Measurements from ENCODE around the gene MAD1L1.

The MAD1L1 gene

DNA sequence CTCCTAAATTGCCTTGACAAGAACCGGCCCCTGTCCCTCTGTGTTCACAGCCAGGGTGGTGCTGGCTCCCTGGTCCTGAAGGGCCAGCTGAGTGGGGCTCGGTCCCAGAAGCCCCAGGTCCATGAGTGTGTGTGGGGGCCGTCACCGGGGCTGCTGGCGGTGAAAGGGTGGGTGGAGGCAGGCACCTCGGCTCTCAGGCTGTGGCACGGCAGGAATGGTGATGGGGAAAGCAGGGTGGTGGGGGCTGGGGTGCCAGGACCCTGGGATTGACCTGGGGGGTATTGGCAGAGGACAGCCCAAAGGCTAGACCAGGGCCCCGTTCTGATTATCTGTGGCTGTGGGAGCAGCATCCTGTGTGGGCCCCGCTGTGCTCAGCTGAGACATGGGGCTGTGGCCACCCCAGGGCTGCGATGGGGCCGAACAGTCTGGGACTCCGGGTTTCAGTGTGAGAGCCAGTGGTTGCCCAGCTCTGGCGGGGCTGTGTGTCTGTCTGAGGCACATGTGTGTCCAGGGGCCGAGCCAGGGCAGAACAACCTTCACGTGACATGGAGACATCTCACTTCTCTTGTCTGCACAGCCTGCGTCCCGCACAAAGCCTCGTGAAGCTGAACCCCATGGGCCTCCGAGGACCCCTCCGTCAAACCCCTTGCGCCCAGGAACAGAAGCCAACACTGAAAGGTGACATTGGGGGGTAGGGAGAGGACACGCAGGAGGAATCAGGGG lies 418.5 kb downstream of the MAD1L1 start:
- DNase-seq (ENCODE audit: low read depth) = no peak

DNA sequence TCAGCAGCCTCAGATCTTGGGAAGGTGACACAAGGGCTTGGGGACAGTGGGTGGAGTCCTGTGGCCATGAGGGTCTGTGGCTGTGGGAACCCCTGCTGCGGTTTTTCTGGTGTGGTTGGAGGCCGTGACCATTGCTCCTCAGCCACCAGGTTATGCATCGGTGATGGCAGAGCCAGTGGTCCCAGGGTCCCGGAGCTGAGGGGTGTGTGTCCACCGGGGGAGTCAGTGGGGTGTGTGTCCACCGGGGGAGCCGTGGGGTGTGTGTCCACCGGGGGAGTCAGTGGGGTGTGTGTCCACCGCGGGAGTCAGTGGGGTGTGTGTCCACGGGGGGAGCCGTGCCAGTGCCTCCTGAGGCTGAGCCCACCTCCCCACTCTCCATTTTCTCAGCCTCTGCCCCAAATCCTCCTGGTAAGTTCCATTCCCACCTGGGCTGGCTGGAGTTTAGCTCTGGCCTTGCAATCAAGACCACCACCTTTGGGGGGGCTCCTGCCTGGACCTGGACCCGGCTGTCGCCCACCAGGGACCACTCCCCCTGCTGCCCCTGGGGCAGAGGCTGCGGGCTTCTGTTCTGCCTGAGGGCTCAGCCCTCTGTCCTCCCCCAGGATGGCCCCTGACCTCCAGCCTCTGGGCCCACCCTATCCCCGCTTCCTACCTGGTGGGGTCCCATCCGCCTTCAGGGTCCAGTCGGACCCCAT lies 419.2 kb downstream of the MAD1L1 start:
- no peak for DNase-seq (ENCODE audit: low read depth)

DNA sequence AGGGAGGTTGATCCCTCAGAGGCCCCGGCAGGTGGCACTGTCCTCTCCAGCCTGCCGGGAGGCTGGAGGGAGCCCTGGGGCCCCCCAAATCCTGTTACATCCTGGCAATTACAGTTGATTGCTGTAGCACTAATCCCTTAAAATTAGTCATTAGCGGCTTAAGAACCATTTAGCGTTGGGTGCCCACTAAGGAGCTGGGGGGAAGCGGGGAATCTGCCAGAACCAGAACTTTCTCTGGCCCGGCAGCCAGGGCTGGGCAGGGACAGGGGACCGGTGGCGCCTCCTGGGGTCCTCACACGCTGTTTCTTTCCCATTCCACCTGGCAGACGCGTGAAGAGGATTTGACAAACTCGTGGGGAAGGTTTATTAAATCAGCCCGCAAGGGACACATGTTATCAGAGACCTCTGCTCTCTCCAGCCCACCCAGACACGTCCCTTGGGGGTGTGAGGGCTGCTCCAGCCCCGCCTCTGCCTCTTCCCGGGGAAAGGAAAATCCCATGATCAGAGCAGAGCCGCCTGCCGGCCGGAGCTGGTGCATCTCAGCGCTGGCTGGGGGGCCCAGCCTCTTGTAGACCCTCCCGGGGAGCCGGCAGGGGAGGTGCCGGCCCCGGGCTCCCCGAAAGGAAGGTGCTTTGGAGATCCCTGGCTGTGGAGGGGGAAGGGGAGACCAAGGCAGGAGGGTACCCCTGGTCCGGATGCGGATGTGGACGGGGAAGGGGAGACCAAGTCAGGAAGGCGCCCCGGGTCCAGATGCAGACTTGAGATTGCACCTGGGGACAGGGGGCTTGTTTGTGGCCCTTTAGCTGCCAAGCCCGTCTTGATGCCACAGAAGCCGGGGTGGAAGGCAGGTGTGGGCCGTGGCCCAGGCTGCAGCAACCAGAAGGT lies 420.0 kb downstream of the MAD1L1 start:
- DNase-seq (ENCODE audit: low read depth) = no peak

DNA sequence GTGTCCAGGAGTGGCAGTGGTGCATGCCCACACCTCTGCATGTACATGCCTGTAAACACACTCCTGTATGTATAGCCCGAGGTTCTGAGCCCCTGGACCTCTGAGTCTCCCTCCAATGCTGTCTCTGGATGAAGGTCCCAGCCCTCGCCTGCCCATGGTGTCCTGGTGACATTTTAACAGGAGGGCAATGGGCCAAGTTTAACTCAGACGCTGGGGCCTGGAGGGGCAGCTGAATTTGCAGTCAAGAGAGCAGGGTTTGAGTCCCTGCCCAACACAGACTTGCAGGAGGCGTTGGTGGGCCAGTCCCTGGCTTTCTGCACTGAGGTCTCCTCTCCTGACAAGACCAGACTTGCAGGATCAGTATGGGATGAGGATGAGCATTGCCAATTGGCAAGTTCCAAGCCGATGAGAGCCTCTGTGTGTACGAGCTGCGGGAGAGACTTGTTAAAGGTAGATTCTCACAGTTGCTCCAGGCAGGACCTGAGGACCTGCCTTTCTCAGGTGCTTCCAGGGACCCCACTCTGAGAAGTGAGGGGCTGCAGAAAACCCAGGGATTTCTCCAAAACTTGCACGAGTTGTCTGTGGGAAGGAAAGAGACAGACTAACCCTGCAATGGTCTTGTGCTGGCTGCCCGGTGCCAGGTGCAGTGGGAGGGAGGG lies 420.8 kb downstream of the MAD1L1 start:
- DNase-seq (ENCODE audit: low read depth) = no peak

DNA sequence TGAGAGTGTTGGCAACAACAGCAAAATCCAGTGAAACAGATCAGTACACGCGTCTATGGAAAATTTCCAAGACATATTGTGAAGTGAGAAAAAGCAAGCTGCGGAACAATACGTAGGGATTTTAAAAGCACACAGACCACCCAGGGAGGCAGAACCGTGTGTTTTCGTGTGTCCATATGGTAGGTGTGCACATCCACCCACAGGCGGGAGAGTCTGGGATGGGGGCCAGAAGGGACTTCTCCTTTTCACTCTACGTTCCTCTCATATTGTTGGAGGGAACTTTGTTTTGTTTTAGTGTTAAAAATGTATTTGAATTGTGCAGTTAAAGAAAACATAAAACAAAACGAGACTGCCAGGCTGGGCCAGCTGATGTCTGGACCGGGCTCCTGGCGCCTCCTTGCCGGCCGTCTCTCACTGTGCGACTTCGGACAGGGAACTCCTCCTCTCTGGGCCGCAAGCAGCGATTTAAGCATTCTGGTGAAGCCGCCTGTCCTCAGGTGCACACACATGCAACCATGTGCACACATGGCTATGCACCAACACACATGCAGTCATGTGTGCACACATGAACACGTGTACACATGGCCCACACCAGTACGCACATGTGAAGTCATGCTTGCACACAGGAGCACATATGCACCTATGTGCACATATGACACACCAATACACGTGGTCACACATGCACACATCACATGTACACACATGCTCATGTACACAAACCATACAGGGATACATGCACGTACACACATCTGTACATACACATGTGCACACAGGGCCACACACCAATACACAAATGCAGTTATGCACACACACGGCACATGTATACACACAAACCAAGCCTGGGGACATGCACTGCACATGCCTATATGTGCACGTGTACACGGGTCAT lies 421.5 kb downstream of the MAD1L1 start:
- DNase-seq (ENCODE audit: low read depth) = no peak

DNA sequence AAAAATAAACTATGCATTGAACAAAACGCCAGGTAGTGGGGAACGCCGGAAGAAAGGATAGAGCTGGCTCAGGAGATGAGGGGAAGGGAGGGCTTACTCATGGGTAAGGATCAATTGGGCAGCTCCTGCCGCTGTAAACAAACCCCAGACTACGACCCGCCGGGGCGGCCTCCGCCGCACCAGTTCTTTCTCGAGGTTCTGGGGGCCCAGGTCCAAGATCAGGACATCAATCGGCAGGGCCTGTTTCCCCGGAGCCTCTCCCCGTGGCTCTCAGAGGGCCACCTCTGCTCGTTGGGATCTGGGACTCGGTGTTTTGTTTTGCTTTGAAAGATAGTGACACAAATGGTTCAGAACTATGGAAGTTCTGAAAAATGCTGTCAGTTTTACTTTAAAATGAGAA lies 422.2 kb downstream of the MAD1L1 start:
- DNase-seq (ENCODE audit: low read depth) = no peak

DNA sequence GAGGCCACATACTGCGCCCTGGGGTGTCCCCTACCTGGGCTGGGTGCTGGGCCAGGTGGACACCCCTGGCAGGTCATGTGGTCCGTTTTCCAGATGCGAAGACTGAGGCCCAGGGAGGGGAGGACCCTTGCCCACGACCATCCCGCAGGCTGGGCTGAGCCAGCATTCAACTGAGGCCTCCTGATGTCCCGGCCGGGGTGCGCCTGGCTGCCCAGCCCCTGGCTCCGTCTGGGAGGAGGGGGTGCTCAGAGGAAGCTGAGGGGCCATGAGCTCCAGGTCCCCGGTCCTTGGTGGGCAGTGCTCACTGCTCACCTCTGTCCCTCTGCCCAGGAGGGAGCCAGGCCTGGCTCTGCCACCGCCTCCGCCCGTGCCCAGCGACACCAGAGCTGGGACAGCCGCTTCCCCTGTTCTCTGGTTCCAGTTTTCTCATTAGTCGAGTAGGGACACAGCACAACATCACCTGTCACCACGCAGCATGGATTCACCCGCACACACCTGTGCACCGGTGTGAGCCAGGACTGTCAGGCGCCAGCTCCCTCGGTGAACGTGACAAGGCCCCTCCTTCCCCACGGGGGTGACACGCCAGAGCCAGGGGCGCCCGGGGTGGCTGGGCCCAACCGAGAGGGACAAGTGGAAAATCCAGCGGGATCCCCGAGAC lies 423.0 kb downstream of the MAD1L1 start:
- no peak for DNase-seq (ENCODE audit: low read depth)

DNA sequence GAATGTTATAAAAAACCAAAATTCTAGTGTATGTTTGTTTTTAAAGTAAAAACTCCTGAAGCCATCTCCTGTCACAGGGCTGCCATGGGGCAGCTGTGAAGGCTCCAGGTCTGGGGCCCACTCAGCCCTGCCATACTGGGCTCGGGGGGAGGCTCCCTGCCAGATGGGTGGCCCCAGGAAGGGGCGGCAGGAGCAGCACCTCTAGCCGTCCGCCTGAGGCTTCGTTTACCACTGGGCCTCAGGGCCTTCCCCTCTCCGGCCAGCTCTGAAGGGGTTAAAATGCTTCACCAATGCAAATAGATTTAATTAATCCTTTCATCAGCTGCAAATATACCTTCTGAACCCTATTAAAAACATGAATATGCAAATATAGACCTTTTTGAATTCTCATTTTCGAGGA lies 423.7 kb downstream of the MAD1L1 start:
- no peak for DNase-seq (ENCODE audit: low read depth)

DNA sequence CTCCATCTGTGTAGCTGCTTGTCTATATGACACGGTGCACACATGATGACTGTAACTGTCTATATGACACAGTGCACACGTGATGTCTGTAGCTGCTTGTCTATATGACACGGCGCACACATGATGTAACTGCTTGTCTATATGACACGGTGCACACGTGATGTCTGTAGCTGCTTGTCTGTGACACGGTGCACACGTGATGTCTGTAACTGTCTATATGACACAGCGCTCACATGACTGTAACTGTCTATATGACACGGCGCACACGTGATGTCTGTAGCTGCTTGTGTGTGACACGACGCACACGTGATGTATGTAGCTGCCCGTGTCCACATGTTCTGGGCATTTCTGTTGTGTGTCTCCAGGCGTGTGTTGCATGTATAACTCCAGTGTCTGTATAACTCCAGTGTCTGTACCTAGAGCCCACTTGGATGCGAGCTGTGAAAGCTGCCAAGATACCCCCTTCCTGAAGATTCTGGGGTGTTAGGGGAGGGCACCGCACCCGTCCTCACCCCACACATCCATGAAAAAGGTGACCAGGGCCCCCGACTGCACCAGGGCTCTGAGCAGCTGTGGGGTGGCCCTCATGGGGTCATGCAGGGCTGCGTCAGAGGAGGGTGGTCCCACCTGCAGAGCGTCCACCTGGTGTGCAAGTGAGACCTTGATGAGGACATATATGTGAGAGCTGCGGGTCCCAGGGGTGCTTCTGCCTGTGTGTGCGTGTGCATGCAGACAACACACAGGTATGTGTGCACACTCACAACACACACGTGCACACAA lies 424.7 kb downstream of the MAD1L1 start:
- no peak for DNase-seq (ENCODE audit: low read depth)

DNA sequence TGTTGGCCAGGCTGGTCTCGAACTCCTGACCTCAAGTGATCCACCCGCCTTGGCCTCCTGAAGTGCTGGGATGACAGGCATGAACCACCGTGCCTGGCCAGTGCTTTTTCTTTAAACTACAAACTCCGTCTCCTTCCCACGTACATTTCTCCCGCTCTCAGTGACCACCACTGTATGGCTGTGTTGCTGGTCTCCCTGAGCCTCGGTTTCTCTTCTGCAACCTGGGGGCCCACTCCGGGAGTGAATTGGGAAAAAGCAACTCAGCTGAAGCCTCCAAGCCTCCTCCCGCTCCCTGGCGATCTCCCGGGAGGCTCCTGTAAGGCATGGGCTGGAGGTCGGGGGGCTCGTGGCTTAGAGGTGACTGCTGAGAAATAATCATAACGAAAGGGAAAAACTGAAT lies 426.4 kb downstream of the MAD1L1 start:
- DNase-seq (ENCODE audit: low read depth) = no peak

DNA sequence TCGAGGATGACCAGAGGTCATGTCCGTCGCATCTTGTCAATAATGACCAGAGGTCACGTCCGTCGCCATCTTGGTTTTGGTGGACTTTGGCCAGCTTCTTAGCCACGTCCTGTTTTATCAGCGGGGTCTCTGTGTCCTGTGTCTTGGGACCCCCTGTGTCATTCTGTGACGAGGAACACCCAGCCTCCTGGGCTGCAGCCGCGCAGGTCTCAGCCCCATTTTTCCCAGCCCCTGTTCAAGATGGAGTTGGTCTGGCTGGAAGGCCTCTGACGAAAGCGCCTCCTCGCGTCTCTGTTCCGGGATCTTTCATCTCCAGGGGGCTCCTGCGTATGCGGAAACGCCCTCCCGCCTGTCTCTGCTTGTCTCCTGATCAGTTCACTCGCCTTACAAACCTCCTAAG lies 428.4 kb downstream of the MAD1L1 start:
- no peak for DNase-seq (ENCODE audit: low read depth)

DNA sequence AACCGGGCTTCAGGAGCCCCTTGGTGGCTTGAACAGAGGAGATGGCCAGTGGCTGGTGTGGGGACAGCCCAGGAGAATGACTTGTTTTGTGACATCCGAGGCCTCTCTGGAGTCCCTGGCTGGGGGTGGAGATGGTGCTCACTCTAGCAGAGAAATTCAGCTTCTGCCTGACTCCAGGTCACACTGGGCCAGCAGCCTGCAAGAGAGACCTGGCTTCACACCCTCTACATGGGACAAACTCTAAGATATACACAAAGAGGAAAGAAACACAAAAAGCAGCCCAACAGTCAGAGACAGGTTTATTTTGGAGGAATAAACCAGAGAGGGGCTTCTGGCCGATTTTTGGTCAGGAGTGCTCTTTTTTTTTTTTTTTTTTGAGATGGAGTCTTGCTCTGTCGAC lies 429.8 kb downstream of the MAD1L1 start:
- DNase-seq (ENCODE audit: low read depth) = no peak

DNA sequence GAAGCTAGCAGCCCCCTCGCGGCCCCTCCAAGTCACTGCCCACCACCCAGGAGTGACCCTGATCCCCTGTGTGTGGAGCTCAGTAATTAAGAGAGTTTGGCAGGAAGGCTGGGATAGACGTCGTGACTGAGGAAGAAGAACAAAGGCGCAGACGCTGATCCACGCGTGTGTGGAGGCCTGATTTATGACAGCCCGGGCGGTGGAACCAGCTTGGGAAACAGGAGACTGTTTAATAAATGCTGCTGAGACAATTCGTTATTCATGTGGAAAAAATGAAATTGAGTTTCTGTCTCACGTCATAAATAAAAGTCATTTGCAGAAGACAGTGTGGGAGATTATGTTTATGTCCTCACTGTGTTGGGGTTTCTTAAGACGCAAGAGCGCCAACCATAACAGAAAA lies 431.8 kb downstream of the MAD1L1 start:
- no peak for DNase-seq (ENCODE audit: low read depth)

DNA sequence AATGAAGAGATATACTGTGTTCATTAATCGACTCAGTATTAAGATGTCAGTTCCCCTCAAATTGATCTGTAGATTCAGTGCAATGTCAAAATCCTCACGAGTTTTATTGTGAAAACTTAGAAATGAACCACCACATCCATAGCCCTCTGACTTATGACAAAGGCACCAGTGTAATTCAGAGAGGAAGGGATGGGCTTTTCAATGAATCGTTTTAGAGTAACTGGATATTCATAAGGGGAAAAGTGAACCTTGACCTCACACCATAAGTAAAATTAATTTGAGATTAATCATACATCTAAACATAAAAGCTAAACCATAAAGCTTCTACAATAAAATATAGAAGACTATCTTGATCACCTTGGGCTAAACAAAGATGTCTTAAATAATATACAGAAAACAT lies 434.6 kb downstream of the MAD1L1 start:
- DNase-seq (ENCODE audit: low read depth) = no peak

DNA sequence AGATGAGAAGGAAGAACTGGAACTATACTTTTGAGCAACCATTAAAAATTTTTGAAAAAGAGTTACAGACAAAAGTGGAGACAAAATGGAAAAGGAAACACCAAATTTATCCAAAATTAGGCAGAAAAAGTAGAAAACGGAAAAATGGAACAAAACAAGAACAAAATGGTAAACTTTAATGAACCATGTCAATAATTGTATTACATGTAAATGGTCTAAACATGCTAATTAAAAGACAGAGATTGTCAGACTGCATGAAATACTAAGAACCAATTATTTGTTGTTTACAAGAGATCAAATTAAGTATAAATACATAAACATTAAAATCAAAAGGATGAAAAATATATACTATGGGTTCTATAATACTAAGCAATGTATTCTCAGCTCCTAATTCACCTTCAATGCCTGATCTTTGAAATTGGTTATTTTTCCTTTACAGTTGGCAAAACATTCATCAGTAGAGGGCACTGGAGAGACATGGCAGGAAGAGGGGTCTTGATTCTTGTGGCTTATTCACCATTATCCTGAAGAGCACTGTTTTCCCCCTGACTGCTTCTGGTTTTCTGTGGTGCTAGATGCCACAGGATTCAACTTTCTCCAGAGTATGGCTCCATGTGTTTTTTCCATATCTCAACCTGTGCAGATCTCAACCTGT lies 437.7 kb downstream of the MAD1L1 start:
- DNase-seq (ENCODE audit: low read depth) = no peak

DNA sequence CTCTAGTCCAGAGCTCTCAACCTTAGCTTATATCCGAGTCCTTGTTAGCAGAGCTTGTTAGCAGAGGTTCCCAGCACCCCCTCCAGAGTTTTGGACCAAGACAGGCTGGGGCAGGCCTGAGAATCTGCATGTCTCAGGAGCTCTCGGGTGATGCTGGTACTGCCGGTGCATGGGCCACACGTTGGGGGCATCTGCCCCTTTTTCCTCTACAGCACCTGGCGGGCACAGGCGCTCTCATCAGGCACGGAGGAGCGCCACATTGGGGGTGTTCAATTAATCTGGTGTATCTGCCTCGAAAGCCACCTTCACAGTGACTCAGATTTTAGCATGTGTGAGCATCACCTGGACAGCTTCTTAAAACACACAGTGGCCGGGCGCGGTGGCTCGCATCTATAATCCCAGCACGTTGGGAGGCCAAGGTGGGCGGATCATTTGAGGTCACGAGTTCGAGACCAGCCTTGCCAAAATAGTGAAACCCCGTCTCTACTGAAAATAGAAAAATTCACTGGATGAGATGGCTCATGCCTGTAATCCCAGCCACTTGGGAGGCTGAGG lies 445.0 kb downstream of the MAD1L1 start:
- no peak for DNase-seq (ENCODE audit: low read depth)

DNA sequence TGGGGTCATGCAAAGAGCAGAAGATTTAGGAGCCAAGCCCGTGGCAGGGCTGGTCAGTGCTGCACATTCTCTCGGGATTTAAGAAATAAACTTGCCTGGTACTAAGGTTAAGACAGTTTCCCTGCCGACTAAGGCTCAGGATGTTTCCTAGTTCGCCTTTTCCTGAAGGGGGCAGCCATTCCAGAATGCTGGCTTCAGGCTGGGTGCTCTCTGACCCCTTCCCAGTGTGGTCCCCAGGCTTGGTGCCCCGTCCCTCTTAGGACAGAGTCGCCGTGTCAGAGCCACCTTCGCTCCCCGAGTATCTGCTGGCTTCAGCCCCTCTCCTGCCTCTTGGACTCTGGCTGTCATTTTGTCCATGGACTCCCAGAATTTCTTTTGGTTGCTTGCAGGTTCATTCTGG lies 445.5 kb downstream of the MAD1L1 start:
- no peak for DNase-seq (ENCODE audit: low read depth)

DNA sequence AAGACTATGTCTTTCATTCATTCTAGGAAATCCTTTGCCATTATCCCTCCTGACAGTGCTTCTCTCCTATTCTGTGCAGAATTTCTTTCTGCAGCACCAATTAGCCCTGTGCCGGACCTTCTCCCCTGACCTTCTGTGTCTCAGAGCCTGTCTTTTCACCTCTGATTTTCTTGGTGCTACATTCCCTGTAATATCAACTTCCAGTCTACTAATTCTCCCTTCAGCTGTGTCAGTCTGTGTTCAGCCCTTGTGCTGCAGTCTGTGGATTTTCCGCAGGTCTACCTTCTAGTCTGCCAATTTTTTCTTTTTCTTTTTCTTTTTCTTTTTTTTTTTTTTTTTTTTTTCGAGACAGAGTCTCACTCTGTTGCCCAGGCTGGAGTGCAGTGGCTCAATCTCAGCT lies 446.9 kb downstream of the MAD1L1 start:
- DNase-seq (ENCODE audit: low read depth) = no peak

DNA sequence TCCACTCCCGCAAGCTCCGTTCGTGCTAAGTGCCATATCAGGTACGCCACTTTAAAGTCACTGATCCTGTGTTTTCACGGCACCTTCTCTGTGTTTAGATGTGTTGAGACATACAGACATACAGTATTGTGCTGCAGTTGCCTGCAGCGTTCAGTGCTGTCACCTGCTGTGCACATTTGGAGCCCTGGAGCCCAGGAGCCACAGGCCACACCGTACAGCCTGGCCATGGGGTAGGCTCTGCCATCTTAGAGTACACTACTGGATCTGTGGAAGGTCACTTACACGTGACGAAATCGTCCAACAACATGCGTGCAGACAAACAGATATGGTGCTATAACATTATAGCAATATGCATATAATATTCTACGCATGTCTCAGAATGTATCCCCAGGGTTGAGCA lies 451.4 kb downstream of the MAD1L1 start:
- no peak for DNase-seq (ENCODE audit: low read depth)
